ENCODE measurements around the gene LEKR1.
"Not testable (repeated sequence)": the region's sequence is repeated elsewhere in the genome, so short reads cannot be mapped to it uniquely, and the experiment has no call there.

Gene LEKR1

GRCh38 chr3:156826144-156826895, at the start of gene LEKR1:
Gene LEKR1, plus strand, starts transcription at chr3:156826353. Its CDS starts 2,977 bp downstream, at chr3:156829330.
- peak; percentile 64 for DNase-seq (ENCODE audit: low read depth)

DNA sequence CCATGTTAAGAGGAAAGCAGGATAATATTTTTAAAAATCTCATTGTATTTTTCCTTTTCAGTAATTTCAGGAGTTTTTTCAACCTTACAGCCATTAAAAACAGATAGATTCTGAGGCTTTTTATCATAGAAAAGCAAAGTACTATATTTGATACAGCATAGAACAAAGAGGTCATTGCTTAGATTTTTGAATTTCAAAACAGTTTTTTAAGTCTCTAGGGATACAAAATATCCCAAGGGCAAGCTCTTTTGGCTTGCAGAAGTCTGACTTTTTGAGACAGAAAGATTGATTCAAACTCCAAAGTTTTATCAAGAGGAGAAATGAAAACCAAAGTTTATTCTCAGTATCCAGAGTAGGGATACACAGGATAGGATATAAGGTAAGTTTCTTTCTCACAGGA, 49.3 kb upstream of the LEKR1 start:
- no peak for DNase-seq (ENCODE audit: low read depth)

DNA sequence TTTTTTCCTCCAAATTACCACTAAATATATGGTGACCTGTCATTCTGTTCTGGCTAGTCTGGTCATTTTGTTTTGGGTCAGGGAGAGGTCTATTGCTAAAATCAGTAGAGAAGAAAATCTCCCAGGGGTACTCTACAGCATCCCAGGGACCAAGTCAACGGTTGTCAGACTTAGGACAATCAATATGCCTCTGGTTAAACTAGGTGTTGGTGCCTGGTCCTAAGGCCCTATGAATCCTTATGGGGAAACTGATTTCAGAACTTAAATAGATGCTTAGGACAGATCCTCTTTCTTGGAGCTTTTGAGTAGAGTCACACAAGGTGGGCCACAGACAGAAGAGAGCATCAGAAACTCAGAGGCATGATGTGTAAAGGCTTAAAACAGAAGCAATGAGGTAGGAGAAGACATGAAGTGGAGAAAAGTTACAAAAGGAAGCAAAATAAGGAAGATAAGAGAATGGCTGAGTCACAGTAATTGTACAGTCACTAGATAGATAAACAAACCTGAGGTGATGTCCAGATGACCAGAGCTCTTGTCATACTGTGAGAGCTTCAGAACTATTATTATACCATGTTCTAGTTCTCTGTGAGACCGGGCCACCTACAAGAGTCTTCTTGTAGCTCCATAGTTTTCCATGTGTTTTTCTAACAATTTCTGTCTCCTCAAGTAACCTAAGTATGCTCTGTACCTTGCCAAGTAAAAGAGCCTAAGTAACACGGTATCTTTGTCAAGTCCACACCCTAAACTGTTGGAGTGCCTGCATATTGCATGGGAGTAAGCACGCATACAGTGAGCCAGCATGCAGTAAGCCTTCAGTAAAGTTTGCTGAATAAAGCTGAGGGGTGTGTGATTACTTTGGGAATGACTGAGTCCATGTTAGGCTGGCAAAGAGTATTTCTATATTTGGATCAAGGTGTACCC, 44.6 kb upstream of the LEKR1 start:
- no peak for DNase-seq (ENCODE audit: low read depth)

DNA sequence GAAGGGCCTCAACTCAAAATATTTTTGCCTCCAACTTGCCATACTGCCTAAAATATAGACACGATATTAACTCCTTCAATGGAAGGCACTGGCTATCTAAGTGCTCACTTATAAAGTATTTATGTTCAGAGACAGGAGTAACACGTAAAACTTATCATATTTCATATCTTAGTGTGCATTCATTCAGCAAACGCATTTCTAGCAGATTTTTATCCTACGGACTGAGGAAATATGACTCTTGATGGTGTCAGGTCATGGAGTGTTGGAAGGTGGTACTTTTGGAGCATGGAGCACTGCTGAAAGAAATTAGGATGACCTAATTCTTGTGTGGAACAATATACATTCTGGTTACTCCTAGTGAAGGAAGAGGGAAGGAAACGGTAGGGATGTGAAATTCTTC, 43.8 kb upstream of the LEKR1 start:
- no peak for DNase-seq (ENCODE audit: low read depth)

DNA sequence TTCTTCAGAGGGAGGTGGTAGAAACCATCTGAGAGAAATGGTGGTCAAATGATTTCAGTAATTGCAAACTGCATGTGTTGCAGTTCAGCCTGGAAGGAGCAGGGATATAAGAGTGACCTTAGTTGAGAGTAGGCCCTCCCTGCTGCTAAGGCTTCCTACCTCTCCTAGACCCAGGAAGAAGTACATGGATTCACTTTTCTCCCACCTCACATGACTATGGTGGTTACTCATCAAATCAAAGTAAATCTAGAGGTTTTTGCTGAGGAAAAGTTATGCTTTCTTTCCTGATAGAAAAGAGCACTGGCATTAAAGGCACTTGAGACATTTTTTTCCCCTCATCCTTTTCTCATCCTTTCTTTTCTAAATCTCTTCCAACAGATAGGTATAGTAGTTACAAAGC, 43.2 kb upstream of the LEKR1 start:
- no peak for DNase-seq (ENCODE audit: low read depth)

GRCh38 chr3:156787001-156787400, 39.2 kb upstream of the LEKR1 start:
- no peak for DNase-seq (ENCODE audit: low read depth)

DNA sequence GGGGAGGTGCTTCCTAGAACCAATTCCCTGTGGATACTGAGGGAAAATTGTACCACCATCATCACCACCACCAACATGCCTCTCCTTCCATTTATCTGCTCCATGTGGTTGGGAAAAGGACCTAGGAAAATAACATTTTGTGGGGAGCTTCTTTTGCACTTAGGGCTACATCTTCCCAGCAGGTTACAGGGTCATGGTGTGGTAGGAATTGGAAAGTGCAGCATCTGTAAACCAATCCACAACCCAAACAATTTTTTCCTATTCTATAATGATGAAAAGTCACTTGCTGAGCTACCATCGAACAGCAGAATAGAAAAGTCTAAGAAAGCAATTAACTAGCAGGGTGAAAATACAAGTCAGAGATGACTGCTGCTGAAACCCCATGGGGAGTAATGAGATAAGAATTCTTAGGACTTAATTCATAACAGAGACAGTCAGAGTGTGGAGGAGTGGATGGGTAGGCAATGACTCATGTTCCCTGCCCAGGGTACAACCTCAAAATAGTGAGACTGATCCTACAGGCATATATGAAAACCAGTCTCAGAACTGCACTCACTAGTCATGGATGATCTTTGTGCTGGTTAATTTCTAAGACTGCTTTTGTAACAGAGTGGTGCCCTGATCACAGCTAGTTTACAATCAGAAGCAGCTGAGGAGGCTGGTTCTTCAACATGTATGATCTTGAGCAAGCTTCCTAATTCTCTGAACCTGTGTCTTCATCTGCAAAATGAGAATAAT, 38.1 kb upstream of the LEKR1 start:
- DNase-seq (ENCODE audit: low read depth), result no peak

DNA sequence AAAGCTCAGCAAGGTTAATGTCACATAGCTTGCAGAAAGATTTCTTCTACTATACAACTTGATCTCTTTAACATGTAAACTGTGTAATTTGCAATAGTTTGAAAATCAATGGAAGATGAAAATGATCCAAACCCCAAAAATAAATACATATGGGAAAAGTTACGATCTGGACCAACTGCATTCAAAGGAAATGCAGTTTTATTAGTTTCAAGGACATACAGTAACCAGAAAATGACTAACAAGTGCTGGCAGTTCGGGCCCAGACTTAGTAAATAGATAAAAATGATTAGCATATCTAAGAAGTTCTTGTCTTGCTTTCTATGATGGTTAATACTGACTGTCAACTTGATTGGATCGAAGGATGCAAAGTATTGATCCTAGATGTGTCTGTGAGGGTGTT, 37.3 kb upstream of the LEKR1 start:
- DNase-seq (ENCODE audit: low read depth), result no peak

GRCh38 chr3:156790156-156790555, 36.0 kb upstream of the LEKR1 start:
- DNase-seq (ENCODE audit: low read depth), result no peak

- no peak for DNase-seq (ENCODE audit: low read depth)
These were observed 34.0 kb upstream of the LEKR1 start for GRCh38 chr3:156792114-156792513.

DNA sequence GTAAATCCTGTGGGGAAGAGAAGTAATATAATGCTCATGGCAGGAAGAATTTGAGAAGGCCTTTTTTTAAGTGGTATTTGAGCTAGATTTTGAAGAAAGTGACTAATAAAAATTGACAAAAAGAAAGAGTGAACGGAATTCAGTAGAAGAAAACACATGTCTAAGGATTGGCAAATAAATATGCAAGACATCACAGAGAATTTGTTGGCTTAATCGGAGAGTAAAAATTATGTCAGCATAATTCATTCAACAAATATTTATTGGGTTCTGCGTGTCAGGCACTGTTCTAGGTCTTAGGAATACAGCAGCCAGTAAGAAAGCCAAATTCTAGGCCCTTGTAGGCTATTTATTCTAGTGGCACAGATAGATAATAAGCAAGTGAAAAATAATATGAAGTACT, 33.6 kb upstream of the LEKR1 start:
- no peak for DNase-seq (ENCODE audit: low read depth)

DNA sequence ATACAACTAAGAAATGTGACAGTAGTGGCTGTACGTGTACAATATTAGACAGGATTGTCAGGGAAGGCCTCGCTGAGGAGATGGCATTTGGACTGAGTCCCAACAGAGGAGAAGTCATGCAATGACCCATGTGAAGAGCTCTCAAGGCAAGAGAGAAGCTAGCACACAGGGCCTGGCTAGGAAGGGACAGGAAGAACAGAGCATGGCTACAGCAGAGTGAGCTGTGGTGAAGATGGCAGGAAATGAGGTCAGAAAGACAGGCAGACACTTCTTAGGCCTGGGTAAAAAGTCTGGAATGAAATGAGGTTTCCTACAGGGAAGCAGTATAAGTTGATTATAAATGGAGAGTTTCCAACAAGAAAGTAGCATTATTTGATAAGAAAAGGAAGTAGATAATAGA, 33.2 kb upstream of the LEKR1 start:
- no peak for DNase-seq (ENCODE audit: low read depth)

DNA sequence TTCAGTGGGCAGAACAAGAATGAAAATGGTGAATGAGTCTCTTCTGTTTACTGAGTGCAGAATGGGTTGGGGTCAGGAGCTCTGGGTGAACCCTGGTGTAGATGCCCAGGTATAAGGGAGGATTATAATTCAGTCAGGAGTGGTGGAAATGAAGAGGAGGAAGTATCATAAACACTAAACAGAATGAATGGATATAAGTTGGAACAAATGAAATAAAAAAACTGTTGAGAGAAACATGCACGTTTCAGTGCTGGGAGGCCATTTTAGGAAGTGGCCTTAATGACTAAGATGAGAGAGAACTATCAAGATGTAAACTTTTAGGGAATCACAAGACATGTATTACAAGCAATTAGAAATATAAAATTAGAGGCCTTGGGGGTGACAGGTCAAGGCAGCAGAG, 32.8 kb upstream of the LEKR1 start:
- no peak for DNase-seq (ENCODE audit: low read depth)

- DNase-seq (ENCODE audit: low read depth), result no peak
These were observed 32.3 kb upstream of the LEKR1 start for GRCh38 chr3:156793851-156794250.

GRCh38 chr3:156795890-156796481, 30.2 kb upstream of the LEKR1 start:
- DNase-seq (ENCODE audit: low read depth), result no peak

GRCh38 chr3:156797368-156797767, 28.8 kb upstream of the LEKR1 start:
- DNase-seq (ENCODE audit: low read depth), result no peak

- not testable (repeated sequence) for DNase-seq (ENCODE audit: low read depth)
These were observed 25.9 kb upstream of the LEKR1 start for GRCh38 chr3:156800287-156800686.

- no peak for DNase-seq (ENCODE audit: low read depth)
These were observed 24.4 kb upstream of the LEKR1 start for GRCh38 chr3:156801746-156802145.

DNA sequence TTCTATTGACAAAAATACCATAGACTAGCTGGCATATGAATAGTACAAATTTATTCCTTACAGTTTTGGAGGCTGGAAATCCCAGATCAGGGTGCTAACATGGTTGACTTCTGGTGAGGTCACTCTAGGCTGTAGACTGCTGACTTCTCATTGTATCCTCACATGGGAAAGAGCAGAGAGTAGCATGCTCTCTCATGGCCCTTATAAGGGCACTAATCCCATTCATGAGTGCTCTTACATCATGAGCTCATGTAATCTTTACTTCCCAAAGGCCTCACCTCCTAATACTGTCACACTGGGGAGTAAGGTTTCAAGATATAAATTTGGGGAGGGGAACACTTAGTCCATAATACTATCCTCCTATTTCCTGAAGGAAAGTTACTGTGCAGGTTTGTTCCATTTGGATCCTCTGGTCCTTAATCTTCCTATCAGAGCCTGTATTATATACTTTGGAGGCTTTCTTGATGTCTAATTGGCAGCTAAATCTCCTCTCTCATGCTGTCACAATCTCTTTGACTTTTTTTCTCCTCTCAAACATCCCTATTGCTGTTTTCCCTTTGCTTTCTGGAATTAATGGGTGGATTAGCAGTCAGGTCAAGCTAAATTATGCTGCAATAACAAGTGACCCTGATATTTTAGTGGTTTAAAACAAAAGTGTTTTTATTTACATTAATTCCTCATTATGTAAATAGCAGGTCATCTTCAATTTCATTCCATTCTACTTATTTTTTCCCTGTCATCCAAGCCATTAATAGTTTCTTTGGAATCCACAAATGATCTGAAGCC, 23.1 kb upstream of the LEKR1 start:
- no peak for DNase-seq (ENCODE audit: low read depth)

- DNase-seq (ENCODE audit: low read depth), result no peak
These were observed 22.0 kb upstream of the LEKR1 start for GRCh38 chr3:156803952-156804741.

- DNase-seq (ENCODE audit: low read depth), result no peak
These were observed 19.5 kb upstream of the LEKR1 start for GRCh38 chr3:156806698-156807097.

All from stimulated activated CD8-positive, alpha-beta memory T cell treated with anti-CD3 and anti-CD28 coated beads, Interleukin-12 subunit alpha, Interleukin-12 subunit beta, amount 100 ng/mL, for 4 hours (primary cell).